Activated naive CD4-positive, alpha-beta T cell treated with anti-CD3 and anti-CD28 coated beads, Interleukin-2, amount 50 U/mL, for 24 hours (primary cell): ENCODE measurements around the gene ANGPT4.
A peak's percentile ranks its signal among the peaks of the same experiment; 100 is the strongest.
"Not testable (repeated sequence)": the region's sequence is repeated elsewhere in the genome, so short reads cannot be mapped to it uniquely, and the experiment has no call there.

ENCODE experiments used
- H3K27ac Mint-ChIP-seq: one replicate; pipeline ENCODE4 v1.8.0; 2021; ENCODE audit warnings: mild to moderate bottlenecking, mixed read lengths
- H3K27me3 Mint-ChIP-seq: one replicate; pipeline ENCODE4 v1.8.0; 2021; ENCODE audit warnings: mixed read lengths
- H3K36me3 Mint-ChIP-seq: one replicate; pipeline ENCODE4 v1.8.0; 2021; ENCODE audit warnings: mixed read lengths
- H3K4me1 Mint-ChIP-seq: one replicate; pipeline ENCODE4 v1.8.0; 2021; ENCODE audit warnings: mixed read lengths
- H3K4me3 Mint-ChIP-seq: one replicate; pipeline ENCODE4 v1.8.0; 2021; ENCODE audit warnings: mild to moderate bottlenecking, mixed read lengths
- H3K9me3 Mint-ChIP-seq: one replicate; pipeline ENCODE4 v1.8.0; 2021; ENCODE audit warnings: mixed read lengths

The ANGPT4 gene

DNA sequence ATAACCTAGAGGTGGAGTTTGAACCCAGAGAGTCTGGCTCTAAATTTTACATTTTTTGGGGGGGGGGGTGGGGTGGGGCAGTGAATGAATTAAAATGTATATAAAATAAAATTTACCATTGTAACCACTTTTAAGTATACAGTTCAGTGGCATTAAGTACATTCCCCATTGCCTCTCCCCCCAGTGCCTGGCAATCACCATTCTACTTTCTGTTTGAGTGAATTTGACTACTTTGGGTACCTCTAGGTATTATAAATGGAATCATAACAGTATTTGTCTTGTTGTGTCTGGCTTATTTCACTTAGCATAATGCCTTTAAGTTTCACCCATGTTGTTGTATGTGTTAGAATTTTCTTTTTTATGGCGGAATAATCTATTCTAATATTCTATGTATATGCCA lies 79.9 kb downstream of the ANGPT4 start:
- Mint-ChIP-seq H3K9me3 (no peaks in the 10 kb centered on the region), H3K27ac (no peak overlapping the region), H3K36me3 (no peaks in the 10 kb centered on the region), H3K4me3 (peak overlapping the region; percentile 19), H3K27me3 (no peaks in the 10 kb centered on the region), H3K4me1 (peaks cover 51% of the 10 kb centered on the region)

DNA sequence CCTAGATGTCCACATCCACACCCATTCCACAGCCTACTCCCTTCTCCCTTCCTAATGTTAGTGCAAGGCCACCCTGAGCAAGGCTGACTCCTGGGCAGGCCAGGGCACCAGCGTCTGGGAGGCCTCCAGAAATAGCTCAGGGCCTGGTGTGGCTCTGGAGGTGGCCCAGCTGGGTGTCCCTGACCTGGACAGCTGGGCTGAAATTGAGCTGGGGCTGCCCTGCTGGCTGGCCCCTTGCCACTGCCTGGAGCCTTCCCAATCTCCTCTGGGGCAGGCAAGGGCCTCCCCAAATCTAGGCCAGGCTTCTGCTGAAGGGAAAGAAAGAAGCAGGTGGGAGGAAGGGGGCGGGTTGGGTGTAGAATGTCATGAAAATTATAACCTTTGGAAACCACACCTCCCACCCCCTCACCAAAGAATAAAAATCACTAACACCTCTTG lies 80.5 kb downstream of the ANGPT4 start:
- Mint-ChIP-seq H3K27me3 (no peaks in the 10 kb centered on the region), H3K27ac (peak overlapping the region; percentile 73), H3K4me3 (peak overlapping the region; percentile 68), H3K4me1 (peaks cover 50% of the 10 kb centered on the region), H3K9me3 (no peaks in the 10 kb centered on the region), H3K36me3 (no peaks in the 10 kb centered on the region)

DNA sequence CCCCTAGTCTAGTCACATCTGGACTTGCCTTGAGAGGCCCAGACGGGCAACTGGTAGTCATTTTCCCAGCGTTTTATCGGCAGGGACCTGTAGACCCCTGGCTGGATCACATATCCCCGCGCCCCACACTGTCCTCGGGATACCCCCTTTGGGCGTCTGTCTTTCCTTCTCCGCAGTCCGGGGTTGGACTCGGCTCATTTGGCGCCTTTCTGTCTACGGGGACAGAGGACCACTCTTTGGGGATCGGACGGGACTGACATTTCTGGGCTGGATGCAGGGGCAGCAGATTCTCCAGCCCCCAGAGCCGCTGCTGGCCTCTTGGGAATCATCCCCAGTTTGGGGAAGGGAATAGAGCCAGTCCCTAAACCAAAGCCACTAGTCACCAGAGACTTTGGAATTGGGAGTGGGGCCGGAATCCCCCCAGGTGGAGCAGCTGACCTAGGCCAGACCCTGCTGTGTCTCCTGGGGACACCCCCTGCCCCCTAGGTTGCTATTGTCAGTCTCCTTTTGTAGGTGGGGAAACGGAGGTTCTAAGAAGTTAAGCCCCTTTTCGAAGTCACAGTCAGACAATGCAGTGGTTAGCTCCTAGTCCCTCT lies 81.9 kb downstream of the ANGPT4 start:
- Mint-ChIP-seq H3K4me1 (peaks cover 47% of the 10 kb centered on the region), H3K4me3 (peak overlapping the region; percentile 87), H3K27me3 (no peaks in the 10 kb centered on the region), H3K9me3 (no peaks in the 10 kb centered on the region), H3K27ac (peak overlapping the region; percentile 68), H3K36me3 (no peaks in the 10 kb centered on the region)

- Mint-ChIP-seq H3K4me3 (peak within 1 kb of the TSS; percentile 87), H3K27me3 (no peaks in the 10 kb centered on the region), H3K4me1 (peaks cover 46% of the 10 kb centered on the region), H3K27ac (peak within 1 kb of the TSS; percentile 73), H3K36me3 (no peaks in the 10 kb centered on the region), H3K9me3 (no peaks in the 10 kb centered on the region)
Observed at GRCh38 chr20:833450-834150, 82.5 kb downstream of the ANGPT4 start, which contains the start of gene FAM110A. Gene FAM110A, plus strand, starts transcription at chr20:833715. Its CDS starts 11,090 bp downstream, at chr20:844805.

DNA sequence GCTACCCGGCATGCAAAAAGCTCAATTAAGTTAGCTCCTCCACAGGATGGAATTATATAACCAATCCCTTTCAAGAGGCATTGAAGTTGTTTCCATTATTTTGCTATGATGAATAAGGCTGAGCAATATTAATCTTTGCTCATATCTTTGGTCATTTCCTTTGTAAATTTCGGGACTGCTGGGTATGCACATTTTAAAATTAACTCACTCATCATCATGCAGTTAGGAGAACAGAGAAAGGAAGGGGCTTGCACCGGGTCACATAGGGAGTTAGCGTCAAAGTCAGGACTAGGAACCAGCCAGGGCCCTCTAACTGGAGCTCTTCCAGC lies 83.0 kb downstream of the ANGPT4 start:
- peak overlapping the region; percentile 87 for H3K4me3 Mint-ChIP-seq
- peak overlapping the region; percentile 73 for H3K27ac Mint-ChIP-seq
- H3K27me3 Mint-ChIP-seq, result no peaks in the 10 kb centered on the region
- H3K4me1 Mint-ChIP-seq, result peaks cover 41% of the 10 kb centered on the region
- no peaks in the 10 kb centered on the region for H3K9me3 Mint-ChIP-seq
- no peaks in the 10 kb centered on the region for H3K36me3 Mint-ChIP-seq

GRCh38 chr20:831956-832355 lies 84.2 kb downstream of the ANGPT4 start:
- Mint-ChIP-seq H3K4me3 (no peak overlapping the region), H3K36me3 (no peaks in the 10 kb centered on the region), H3K27me3 (no peaks in the 10 kb centered on the region), H3K9me3 (no peaks in the 10 kb centered on the region), H3K27ac (peak overlapping the region; percentile 12), H3K4me1 (peaks cover 33% of the 10 kb centered on the region)

DNA sequence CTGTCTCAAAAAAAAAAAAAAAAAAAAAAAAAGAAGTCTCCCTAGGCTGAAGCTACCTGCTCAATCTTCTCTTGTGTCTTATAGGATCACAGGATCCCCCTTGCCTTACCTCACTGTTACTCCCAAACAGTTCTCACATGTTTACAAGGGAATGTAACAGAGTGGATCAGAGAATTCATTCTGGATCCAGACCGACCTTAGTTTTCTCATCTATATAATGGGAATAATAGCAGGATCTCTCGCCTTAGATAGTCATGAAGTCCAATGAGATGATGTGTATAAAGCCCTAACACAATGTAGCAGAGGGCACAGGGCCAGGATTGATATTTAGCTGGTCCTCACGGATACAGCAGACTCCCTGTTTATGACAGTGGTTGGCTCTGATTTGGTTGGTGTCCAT lies 84.9 kb downstream of the ANGPT4 start:
- Mint-ChIP-seq H3K4me1 (peaks cover 26% of the 10 kb centered on the region), H3K27me3 (no peaks in the 10 kb centered on the region), H3K27ac (no peak overlapping the region), H3K4me3 (no peak overlapping the region), H3K36me3 (no peaks in the 10 kb centered on the region), H3K9me3 (no peaks in the 10 kb centered on the region)

DNA sequence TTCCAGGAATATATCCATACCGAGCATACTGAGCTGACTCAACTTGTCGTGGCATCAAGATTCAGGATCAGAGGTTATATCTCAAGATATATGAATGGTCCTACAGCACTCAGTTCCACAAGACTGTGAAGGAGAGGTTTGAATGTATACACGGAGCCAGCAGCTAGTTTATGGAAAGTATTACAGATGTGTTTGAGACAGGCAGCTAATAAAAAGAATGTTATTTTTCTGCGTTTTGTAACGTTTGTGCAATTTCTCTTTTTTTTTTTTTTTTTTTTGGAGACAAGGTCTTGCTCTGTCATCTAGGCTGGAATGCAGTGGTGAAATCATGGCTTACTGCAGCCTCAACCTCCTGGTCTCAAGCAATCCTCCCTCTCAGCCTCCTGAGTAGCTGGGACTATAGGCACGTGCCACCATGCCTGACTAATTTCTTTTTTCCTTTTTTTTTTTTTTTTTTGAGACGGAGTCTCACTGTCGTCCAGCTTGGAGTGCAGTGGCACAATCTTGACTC lies 86.1 kb downstream of the ANGPT4 start:
- no peak overlapping the region for H3K27ac Mint-ChIP-seq
- no peak overlapping the region for H3K4me3 Mint-ChIP-seq
- no peaks in the 10 kb centered on the region for H3K36me3 Mint-ChIP-seq
- H3K4me1 Mint-ChIP-seq, result peaks cover 15% of the 10 kb centered on the region
- H3K9me3 Mint-ChIP-seq, result no peaks in the 10 kb centered on the region
- no peaks in the 10 kb centered on the region for H3K27me3 Mint-ChIP-seq

- H3K27ac Mint-ChIP-seq, result no peak overlapping the region
- no peaks in the 10 kb centered on the region for H3K36me3 Mint-ChIP-seq
- no peaks in the 10 kb centered on the region for H3K9me3 Mint-ChIP-seq
- H3K4me3 Mint-ChIP-seq, result no peak overlapping the region
- no peaks in the 10 kb centered on the region for H3K27me3 Mint-ChIP-seq
- H3K4me1 Mint-ChIP-seq, result peaks cover 10% of the 10 kb centered on the region
Observed at GRCh38 chr20:829551-829950, 86.6 kb downstream of the ANGPT4 start.

GRCh38 chr20:828987-829386 lies 87.1 kb downstream of the ANGPT4 start:
- Mint-ChIP-seq H3K27me3 (no peaks in the 10 kb centered on the region), H3K4me1 (peaks cover 5% of the 10 kb centered on the region), H3K27ac (no peak overlapping the region), H3K4me3 (no peak overlapping the region), H3K9me3 (no peaks in the 10 kb centered on the region), H3K36me3 (no peaks in the 10 kb centered on the region)

- not testable (repeated sequence) for H3K9me3 Mint-ChIP-seq, H3K27ac Mint-ChIP-seq, H3K27me3 Mint-ChIP-seq, H3K4me3 Mint-ChIP-seq, H3K4me1 Mint-ChIP-seq, H3K36me3 Mint-ChIP-seq
Observed at GRCh38 chr20:827981-828380, 88.2 kb downstream of the ANGPT4 start.

DNA sequence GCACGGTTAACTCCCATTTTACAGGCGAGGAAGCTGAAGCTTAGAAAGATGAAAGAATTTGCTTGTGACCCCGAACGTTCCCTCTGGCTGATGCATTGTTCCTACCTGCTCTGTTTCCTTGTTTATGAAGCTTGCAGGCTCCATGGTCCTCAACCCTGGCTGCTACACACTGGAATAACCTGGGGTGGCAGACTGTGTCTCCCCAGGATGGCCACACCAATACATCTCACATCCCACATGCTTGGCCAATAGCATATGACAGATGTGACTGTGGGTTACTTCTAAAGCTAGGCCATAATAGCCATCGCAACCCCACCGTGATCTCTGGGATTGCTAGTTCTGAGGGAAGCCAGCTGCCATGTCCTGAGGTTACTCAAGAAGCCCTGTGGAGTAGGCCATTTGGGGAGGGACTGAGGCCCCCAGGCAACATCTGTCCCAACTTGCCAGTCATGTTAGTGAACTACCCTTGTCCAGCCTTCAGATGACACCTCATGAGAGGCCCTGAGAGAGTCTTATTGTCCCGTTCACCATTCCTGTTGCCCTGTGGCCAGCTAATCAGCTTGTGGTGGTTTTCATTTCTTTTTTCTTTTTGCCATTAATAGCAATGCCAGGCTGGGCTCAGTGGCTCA lies 89.3 kb downstream of the ANGPT4 start:
- Mint-ChIP-seq H3K27ac (no peak overlapping the region), H3K9me3 (no peaks in the 10 kb centered on the region), H3K27me3 (no peaks in the 10 kb centered on the region), H3K4me3 (no peak overlapping the region), H3K36me3 (no peaks in the 10 kb centered on the region), H3K4me1 (no peaks in the 10 kb centered on the region)

- Mint-ChIP-seq H3K27ac (no peak overlapping the region), H3K36me3 (no peaks in the 10 kb centered on the region), H3K4me1 (no peaks in the 10 kb centered on the region), H3K9me3 (no peaks in the 10 kb centered on the region), H3K4me3 (no peak overlapping the region), H3K27me3 (no peaks in the 10 kb centered on the region)
Observed at GRCh38 chr20:825710-826421, 90.3 kb downstream of the ANGPT4 start.

DNA sequence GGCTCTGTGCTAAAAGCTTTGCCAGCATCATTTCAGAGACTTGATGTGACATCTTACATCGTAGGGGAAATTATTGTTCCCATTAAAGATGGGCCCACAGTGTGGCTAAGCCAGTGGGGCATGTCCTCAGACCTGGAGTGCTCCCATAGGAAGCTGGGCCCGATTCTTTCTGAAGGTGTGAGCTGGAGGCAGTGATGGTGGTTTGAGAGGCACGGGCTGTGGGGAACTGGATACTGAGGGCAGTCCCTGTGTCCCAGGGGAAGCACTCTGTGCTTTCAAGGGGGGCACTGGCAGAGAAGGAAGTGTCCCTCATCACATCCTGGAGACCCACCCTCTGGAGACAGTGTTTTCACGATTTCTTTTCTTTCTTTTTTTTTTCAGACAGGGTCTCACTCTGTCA lies 91.2 kb downstream of the ANGPT4 start:
- no peaks in the 10 kb centered on the region for H3K4me1 Mint-ChIP-seq
- no peaks in the 10 kb centered on the region for H3K27me3 Mint-ChIP-seq
- H3K4me3 Mint-ChIP-seq, result no peak overlapping the region
- no peaks in the 10 kb centered on the region for H3K36me3 Mint-ChIP-seq
- peak overlapping the region; percentile 70 for H3K27ac Mint-ChIP-seq
- no peaks in the 10 kb centered on the region for H3K9me3 Mint-ChIP-seq

- no peaks in the 10 kb centered on the region for H3K4me1 Mint-ChIP-seq
- H3K9me3 Mint-ChIP-seq, result no peaks in the 10 kb centered on the region
- H3K27ac Mint-ChIP-seq, result no peak overlapping the region
- H3K27me3 Mint-ChIP-seq, result no peaks in the 10 kb centered on the region
- H3K36me3 Mint-ChIP-seq, result no peaks in the 10 kb centered on the region
- no peak overlapping the region for H3K4me3 Mint-ChIP-seq
Observed at GRCh38 chr20:824490-824889, 91.6 kb downstream of the ANGPT4 start.

DNA sequence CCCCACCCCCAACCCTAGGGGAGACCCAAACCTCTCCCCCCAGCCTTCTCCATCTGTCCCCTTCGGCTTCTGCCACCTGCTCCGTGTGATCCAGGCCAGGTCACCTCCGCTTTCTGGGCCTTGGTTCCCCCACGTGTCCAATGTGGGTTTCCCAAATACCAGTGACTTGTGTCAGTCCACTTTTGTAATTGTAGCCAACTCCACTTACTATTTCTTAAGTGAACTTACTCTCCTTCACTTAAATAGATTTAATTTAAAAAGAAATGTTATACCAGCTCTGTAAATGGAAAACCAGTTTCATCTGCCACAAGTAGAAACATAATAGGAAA lies 92.6 kb downstream of the ANGPT4 start:
- Mint-ChIP-seq H3K27ac (no peak overlapping the region), H3K4me3 (no peak overlapping the region), H3K4me1 (no peaks in the 10 kb centered on the region), H3K36me3 (no peaks in the 10 kb centered on the region), H3K9me3 (no peaks in the 10 kb centered on the region), H3K27me3 (no peaks in the 10 kb centered on the region)
